ENCODE results near the gene PARD3B.

GRCh38 chr2:205321231-205321630, 776.0 kb downstream of the PARD3B start:
- TF ChIP-seq CTCF (conservative IDR thresholded peaks at IDR 0.05; ENCODE audit: low read depth, low read length) (no peak), EZH2phosphoT487 (IDR thresholded peaks at IDR 0.05; ENCODE audit: borderline replicate concordance, low read length) (no peak)

All from PC-3 (cell line).